MM.1S (cell line): ENCODE results near the gene LYG2.

Experiments used
- CTCF ChIP-seq: fragments of 300-600 bp; sonication (generic); IDR thresholded peaks from 2 replicates; pipeline ENCODE4 v1.5.1; 2016; ENCODE audit warnings: antibody characterized with exemption, low read length, mixed read lengths
- EZH2 ChIP-seq: fragments of 300-600 bp; sonication (generic); optimal IDR thresholded peaks from 2 replicates; pipeline ENCODE3; 2017; ENCODE audit warnings: low read depth, mild to moderate bottlenecking, antibody characterized with exemption, low read length, mixed read lengths

DNA sequence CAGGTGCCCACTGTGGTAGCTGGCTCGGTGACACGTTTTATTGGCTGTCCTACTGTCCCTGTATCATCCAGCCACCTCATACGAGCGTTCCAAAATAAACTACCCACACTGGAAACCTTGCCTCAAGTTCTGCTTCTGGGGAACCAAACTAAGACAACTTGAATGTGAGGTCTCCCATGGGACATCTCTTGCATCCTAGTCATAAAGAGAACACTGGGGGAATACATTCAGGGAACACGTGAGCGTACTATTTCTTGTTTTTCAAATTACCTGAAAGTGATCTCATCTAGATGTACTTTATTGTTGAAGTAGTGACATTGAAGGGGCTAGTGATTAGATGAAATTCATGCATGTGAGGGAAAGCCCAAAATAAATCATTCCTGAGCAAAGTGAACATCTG lies 15.0 kb downstream of the LYG2 start:
- no peak for TF ChIP-seq CTCF
- no peak for TF ChIP-seq EZH2
